ENCODE measurements around the gene KDM2A.

Gene KDM2A

DNA sequence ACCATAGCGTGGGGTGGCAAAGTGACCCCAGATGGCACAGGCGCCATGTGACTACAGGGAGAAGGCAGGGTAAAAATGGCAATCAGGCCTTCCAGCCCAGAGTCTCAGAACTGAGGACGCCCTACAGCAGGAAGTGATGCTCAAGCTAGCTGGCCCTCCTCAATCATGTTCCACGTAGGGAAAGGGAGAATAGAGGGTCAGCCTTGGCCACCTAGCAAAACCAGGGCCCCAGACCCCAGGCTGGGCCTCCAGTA is 169.1 kb downstream of the KDM2A start:
- no peak for DNase-seq

- peak; percentile 89 for DNase-seq
Observed at GRCh38 chr11:67288452-67289225, 169.6 kb downstream of the KDM2A start.

GRCh38 chr11:67289226-67289650 is 170.2 kb downstream of the KDM2A start, which contains the start of gene ANKRD13D:
Gene ANKRD13D (plus strand): TSS chr11:67289303. CDS start chr11:67289461, 158 bp downstream.
- no peak for DNase-seq

GRCh38 chr11:67289651-67290479 is 170.8 kb downstream of the KDM2A start:
- no peak for DNase-seq

GRCh38 chr11:67290801-67291200 is 171.7 kb downstream of the KDM2A start:
- no peak for DNase-seq

DNA sequence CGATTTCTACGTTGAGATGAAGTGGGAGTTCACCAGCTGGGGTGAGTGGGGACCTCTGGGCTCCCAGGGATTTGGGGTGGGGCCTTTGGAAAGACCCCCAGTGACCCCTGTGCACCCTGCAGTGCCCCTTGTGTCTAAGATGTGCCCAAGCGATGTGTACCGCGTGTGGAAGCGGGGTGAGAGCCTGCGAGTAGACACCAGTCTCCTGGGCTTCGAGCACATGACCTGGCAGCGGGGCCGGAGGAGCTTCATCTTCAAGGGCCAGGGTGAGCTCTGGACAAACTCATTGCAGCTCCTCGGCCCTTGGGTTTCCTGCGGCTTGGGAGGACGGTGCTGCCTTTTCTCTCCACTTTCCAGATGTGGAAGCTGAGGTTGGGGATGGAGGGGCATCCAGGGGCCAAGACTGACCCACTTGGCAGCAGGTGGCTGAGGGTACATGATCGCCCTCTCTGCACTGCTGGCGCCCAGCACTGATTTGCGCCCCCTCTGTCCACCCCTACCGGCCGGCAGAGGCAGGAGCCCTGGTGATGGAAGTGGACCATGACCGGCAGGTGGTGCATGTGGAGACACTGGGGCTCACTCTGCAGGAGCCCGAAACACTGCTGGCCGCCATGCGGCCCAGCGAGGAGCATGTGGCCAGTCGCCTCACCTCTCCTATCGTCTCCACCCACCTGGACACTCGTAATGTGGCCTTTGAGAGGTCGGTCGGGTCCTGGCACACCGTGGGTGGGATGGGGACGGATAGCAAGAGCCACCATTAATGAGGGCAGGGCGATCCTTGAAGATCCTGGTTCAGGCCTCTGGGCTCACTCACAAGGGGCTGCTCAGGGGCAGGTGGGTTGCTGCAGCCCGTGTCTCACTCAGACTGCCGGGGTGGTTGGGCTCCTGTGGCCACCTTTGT is 172.7 kb downstream of the KDM2A start:
- no peak for DNase-seq

DNA sequence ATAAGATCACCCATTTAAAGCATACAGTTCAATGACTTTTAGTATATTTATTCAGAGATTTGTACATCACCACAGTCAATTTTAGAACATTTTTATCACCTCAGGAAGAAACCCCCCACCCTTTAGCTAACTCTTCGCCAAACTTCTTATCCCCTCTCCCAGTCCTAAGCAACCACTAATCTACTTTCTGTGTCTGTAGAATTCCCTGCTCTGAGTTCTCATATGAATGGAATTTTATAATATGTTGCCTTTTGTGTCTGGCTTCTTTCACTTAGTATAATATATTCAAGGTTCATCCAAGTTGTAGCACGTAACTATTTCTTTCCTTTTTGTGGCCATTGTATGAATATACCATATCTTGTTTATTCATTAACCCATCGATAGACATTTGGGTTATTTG is 173.6 kb downstream of the KDM2A start:
- peak; percentile 20 for DNase-seq

DNA sequence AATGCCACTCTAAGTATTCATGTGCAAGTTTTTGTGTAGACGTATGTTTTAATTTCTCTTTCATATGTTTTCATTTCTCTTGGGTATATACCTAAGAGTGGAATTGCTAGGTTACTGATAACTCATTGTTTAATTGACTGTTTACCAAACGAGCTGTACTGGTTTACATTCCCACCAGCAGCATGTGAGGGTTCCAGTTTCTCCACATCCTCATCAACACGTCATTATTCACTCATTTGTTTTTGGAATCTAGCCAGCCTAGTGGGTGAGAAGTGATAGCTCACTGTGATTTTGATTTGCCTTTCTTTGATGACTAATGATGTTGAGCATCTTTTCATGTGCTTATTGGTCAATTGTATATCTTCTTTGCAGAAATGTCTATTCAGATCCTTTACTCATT is 174.0 kb downstream of the KDM2A start:
- DNase-seq, result peak; percentile 74

DNA sequence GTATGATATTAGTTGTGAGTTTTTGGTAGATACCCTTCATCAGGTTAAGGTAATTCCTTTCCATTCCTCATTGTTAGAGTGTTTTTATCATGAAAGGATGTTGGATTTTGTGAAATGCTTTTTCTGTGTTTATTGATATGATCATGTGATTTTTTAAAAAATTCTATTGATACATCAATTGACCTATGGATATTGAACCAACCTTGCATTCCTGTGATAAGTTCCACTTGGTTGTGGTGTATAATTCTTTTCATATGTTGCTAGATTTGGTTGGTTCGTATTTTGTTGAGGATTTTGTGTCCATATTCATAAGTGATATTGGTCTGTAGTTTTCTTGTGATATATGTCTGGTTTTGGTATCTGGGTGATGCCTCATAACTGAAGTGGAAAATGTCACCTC is 176.8 kb downstream of the KDM2A start:
- DNase-seq, result no peak

GRCh38 chr11:67298786-67299185 is 179.7 kb downstream of the KDM2A start:
- no peak for DNase-seq

DNA sequence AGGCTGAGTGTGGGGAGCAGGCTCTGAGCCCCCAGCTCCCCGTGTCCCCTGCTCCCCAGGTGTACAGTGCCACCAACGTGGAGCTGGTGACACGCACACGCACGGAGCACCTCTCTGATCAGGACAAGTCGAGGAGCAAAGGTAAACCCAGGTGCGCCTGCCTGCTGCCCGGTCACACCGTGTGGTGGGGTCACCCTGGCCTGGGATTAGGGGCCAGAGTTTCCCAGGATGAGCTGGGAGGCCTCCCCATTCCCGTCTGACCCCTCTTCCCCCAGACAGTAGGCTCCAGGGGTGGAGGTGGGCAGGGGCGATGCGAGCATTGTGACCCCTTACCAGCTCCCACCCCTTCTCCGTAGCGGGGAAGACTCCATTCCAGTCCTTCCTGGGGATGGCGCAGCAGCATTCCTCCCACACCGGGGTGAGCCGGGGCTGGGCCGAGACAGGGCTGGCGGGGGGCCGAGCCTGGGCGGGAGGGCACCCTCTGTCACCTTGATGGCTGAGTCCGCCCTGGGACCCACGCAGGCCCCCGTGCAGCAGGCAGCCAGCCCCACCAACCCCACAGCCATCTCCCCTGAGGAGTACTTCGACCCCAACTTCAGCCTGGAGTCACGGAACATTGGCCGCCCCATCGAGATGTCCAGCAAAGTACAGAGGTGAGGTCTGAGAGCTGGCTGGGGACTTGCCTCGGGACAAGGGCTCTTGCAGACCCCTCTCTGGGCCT is 180.6 kb downstream of the KDM2A start:
- no peak for DNase-seq

GRCh38 chr11:67300256-67300755 is 181.2 kb downstream of the KDM2A start:
- DNase-seq, result no peak

- no peak for DNase-seq
Observed at GRCh38 chr11:67300756-67301312, 181.8 kb downstream of the KDM2A start.

DNA sequence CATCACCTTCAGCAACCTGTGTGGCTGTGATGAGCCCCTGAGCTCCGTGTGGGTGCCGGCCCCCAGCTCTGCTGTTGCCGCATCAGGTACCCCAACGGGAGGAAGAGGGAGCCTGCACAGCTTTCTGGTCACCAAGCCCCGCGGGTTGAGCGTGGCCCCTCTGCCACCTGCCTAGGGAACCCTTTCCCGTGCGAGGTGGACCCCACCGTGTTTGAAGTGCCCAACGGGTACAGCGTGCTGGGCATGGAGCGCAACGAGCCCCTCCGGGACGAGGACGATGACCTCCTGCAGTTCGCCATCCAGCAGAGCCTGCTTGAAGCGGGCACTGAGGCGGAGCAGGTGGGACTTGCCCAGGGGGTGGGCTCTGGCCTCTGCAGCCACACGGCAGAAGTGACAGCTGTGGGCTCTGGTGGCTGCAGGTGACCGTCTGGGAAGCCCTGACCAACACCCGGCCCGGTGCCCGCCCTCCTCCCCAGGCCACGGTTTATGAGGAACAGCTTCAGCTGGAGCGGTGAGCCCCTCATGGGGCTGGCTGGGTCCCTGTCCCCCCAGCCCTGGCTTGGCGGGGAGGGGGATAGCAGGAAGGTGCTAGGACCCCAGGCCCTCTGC is 182.4 kb downstream of the KDM2A start:
- DNase-seq, result no peak

- peak; percentile 8 for DNase-seq
Observed at GRCh38 chr11:67301951-67302516, 183.0 kb downstream of the KDM2A start.

GRCh38 chr11:67302571-67303131 is 183.6 kb downstream of the KDM2A start:
- peak; percentile 6 for DNase-seq

GRCh38 chr11:67303132-67303834 is 184.2 kb downstream of the KDM2A start, which contains the start of gene SSH3:
Gene SSH3 (plus strand): TSS chr11:67303530. CDS start chr11:67303626, 96 bp downstream.
- peak; percentile 46 for DNase-seq

- DNase-seq, result peak; percentile 10
Observed at GRCh38 chr11:67303835-67304411, 184.9 kb downstream of the KDM2A start.

- DNase-seq, result no peak
Observed at GRCh38 chr11:67304511-67305113, 185.5 kb downstream of the KDM2A start.

Data from fibroblast of skin of right biceps (primary cell).